Coronary artery (tissue), 2 donors: ENCODE data around the gene KRTAP2-1.

Experiments used
- DNase-seq: peaks from one replicate; pipeline ENCODE4 v3.0.0-alpha.2; 2017; ENCODE audit warnings: low spot score
- H3K27ac ChIP-seq, 2 donors: fragments of 200-600 bp; sonication (generic); one replicate each; pipeline ENCODE4 v1.5.1; 2016 to 2019
- H3K4me3 ChIP-seq: fragments of 200-600 bp; sonication (generic); 2 replicates; pipeline ENCODE4 v1.5.1; 2016; ENCODE audit warnings: mild to moderate bottlenecking, moderate library complexity
- TF ChIP-seq, protein P1 (sequence below): fragments of 200-600 bp; sonication (generic); IDR thresholded peaks from one replicate; pipeline ENCODE4 v1.5.1; 2019; ENCODE audit warnings: antibody characterized with exemption

The KRTAP2-1 gene

DNA sequence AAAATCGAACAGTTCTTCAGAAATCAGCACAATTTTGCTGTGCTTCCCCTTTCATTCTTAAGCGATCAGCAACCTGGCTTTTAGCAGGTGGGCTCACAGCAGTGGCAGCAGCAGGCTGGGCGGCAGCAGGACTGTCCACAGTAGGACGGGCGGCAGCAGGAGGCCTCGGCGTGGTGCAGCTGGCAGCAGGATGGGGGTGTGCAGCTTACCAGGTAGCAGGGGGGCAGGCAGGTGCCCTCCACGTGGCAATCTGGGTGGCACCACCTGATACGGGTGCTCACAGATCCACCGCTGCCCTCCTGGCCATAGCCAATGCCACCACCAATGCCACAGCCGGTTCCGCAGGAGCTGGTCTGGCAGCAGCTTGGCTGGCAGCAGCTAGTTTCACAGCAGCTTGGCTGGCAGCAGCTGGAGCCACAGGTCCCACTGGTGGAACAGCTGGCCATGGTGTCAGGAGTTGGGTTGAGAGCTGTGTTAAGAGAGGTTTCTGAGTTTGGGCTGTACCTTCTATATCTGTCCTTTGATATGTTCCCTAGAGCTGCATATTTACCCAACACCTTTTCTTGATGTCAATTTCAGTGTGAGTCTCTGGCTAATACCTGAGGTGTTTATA, 17.4 kb downstream of the KRTAP2-1 start, which contains the start of gene KRTAP1-4:
KRTAP1-4 (minus strand) TSS at position 563 of the 613 bp plus-strand sequence; CDS start at position 446, 117 bp downstream.
- Histone ChIP-seq H3K27ac (no peak within 1 kb of the TSS), H3K4me3 (no peak within 1 kb of the TSS)
- TF ChIP-seq, protein P1, sequence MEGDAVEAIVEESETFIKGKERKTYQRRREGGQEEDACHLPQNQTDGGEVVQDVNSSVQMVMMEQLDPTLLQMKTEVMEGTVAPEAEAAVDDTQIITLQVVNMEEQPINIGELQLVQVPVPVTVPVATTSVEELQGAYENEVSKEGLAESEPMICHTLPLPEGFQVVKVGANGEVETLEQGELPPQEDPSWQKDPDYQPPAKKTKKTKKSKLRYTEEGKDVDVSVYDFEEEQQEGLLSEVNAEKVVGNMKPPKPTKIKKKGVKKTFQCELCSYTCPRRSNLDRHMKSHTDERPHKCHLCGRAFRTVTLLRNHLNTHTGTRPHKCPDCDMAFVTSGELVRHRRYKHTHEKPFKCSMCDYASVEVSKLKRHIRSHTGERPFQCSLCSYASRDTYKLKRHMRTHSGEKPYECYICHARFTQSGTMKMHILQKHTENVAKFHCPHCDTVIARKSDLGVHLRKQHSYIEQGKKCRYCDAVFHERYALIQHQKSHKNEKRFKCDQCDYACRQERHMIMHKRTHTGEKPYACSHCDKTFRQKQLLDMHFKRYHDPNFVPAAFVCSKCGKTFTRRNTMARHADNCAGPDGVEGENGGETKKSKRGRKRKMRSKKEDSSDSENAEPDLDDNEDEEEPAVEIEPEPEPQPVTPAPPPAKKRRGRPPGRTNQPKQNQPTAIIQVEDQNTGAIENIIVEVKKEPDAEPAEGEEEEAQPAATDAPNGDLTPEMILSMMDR, result no peak
- no peak for DNase-seq

DNA sequence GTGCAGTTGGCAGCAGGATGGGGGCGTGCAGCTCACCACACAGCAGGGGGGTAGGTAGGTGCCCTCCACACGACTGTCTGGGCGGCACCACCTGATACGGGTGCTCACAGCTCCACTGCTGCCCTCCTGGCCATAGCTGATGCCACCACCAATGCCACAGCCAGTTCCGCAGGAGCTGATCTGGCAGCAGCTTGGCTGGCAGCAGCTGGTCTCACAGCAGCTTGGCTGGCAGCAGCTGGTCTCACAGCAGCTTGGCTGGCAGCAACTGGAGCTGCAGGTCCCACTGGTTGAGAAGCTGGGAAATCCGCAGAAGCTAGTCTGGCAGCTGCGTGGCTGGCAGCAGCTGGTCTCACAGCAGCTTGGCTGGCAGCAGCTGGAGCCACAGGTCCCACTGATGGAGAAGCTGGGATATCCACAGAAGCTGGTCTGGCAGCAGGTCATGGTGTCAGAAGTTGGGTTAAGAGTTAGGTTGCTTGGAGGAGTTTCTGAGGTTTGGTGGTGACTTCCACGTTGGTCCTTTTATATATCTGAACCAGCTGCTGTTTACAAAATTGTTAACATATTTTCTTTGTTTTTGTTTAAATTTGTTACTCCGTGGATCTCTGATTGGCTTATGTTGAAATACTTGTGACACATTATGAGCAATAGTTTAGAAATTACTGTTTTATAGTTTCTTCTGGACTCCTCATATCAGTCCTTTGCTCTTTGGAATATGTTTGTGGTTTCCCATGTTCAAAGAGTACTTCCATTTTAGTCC, 20.2 kb downstream of the KRTAP2-1 start, which contains the start of gene KRTAP1-5:
KRTAP1-5 (minus strand) TSS at position 494 of the 757 bp plus-strand sequence; CDS start at position 441, 53 bp downstream.
- no peak for DNase-seq
- TF ChIP-seq, protein P1, result no peak
- no peak within 1 kb of the TSS for H3K27ac ChIP-seq

DNA sequence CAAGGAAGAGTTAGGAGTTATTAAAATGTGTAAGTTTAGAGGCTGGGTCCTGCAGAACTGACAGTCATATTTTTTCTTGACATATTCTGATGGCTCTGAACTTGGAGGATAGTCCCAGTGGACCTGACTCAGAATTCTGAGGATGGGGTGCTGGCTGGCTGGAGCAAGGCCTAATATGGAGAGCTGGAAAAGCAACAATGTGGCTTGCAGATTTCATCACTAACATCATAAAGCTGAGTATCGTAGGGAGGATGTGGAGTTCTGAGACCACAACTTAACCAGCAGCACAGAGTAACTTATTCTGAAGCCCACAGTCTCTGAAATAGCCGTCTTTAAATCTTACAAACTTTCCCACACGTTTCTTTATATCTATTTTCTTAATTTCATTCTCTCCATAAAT, 22.4 kb downstream of the KRTAP2-1 start:
- DNase-seq, result no peak
- TF ChIP-seq, protein P1, result no peak
- no peak overlapping the region for H3K27ac ChIP-seq
- no peak overlapping the region for H3K4me3 ChIP-seq

More for the DNA sequence above, 20.2 kb downstream of the KRTAP2-1 start, which contains the start of gene KRTAP1-5:
- H3K4me3 ChIP-seq, result no peak within 1 kb of the TSS

DNA sequence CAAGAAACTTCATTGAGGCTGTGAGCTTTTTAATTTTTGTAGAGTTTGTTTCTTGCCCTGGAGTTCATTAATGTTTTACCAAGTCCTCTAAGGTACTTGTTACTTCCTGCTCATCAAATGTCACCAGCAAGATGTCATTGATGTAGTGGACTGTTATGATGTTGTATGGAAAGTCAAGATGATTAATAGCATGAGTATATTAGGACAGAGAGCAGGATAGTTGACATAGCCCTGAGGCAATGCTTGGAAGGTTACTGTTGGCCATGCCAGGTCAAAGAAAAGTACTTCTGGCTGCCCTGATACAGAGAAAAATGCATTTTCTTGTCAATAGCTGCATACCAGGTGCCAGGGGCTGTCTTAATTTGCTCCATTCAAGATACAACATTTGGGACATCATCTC, 26.8 kb downstream of the KRTAP2-1 start:
- no peak for DNase-seq
- Histone ChIP-seq H3K27ac (no peak overlapping the region), H3K4me3 (no peak overlapping the region)
- TF ChIP-seq, protein P1, result no peak

DNA sequence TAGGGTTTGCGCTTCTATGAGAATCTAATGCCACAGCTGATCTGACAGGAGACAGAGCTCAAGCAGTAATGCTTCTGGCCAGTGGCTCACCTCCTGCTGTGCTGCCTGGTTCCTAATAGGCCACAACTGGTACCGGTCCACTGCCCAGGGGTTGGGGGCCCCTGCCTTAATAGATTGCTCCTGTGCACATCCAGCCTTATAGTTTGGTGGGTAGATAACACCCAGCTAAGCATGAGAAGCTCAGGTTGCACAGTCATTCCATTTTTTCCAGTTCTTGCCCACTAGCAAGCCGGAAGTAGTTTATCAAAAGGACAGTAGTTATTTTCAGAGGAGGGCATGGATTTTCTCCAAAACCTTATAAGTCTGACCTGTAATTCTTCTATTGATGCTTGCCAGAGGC, 27.7 kb downstream of the KRTAP2-1 start:
- DNase-seq, result no peak
- TF ChIP-seq, protein P1, result no peak
- Histone ChIP-seq H3K4me3 (no peak overlapping the region), H3K27ac (no peak overlapping the region)

DNA sequence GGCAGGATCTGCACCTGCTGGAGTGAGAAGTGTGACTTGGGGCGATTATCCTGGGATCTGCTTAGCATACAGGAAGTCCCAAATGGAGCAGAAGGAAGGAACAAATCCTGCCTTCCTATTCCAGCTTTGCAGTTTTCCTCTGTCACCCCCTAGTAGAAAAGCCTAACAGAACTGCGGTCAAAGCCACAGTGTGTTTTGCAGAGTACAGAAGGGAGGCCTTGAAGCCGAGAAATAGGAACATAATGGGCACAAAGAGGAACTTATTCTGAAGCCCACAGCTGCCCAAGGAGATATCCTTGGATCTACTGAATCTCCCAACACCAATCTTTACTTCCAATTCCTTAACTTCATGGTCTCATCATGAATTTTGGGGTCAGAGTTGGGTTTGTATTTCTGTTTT, 28.6 kb downstream of the KRTAP2-1 start:
- Histone ChIP-seq H3K27ac (no peak overlapping the region), H3K4me3 (no peak overlapping the region)
- no peak for DNase-seq
- TF ChIP-seq, protein P1, result no peak
